Measurements from ENCODE around the gene SEC14L1. TPM values are rescaled to one million over a fixed set of nuclear protein-coding genes. Genes with fewer than 3 reads are reported as not detected.

SEC14L1 gene
- total and polyA plus RNA-seq, 12 donors: 61.8 to 255 (median 143) TPM

GRCh38 chr17:77196251-77196650, 55.5 kb downstream of the SEC14L1 start:
- H3K27me3 ChIP-seq: no peaks in the 10 kb centered on the region
- peak in 1 of 7 donors; percentile 22 for DNase-seq
- H3K27ac ChIP-seq: peak overlapping the region in 4 of 5 donors; percentile 59 to 89 (median 73)
- TF ChIP-seq POLR2A (IDR thresholded peaks at IDR 0.05): no peak
- no peak for TF ChIP-seq CTCF (IDR thresholded peaks at IDR 0.05)
- no peaks in the 10 kb centered on the region for H3K9me3 ChIP-seq (replicated peaks in 1 of 3)
- H3K4me1 ChIP-seq (replicated peaks in 1 of 2): peaks cover 4 to 15% of the 10 kb centered on the region in 2 donors
- no peak overlapping the region for H3K4me3 ChIP-seq
- H3K36me3 ChIP-seq (replicated peaks in 1 of 2): peaks cover 0 to 98% of the 10 kb centered on the region in 2 donors
- intact Hi-C loops (cut with DNase I): no loop called here
- 35 to 55% (median 54%) methylated on average over 4 to 5 of the region's 5 CpGs for WGBS, 4 donors

GRCh38 chr17:77197115-77197514, 56.3 kb downstream of the SEC14L1 start:
- no peak for TF ChIP-seq POLR2A (IDR thresholded peaks at IDR 0.05)
- TF ChIP-seq CTCF (IDR thresholded peaks at IDR 0.05): no peak
- no peaks in the 10 kb centered on the region for H3K9me3 ChIP-seq (replicated peaks in 1 of 3)
- intact Hi-C loops (cut with DNase I): no loop called here
- peak overlapping the region; percentile 29 to 89 (median 60) for H3K27ac ChIP-seq
- peaks cover 0 to 98% of the 10 kb centered on the region in 2 donors for H3K36me3 ChIP-seq (replicated peaks in 1 of 2)
- H3K4me3 ChIP-seq: no peak overlapping the region
- no peaks in the 10 kb centered on the region for H3K27me3 ChIP-seq
- DNase-seq: peak; percentile 79 to 95 (median 88)
- WGBS, 4 donors: 43 to 50% (median 48%) methylated on average over 9 of the region's 9 CpGs
- H3K4me1 ChIP-seq (replicated peaks in 1 of 2): peaks cover 4 to 15% of the 10 kb centered on the region in 2 donors

GRCh38 chr17:77200711-77201110, 59.9 kb downstream of the SEC14L1 start:
- TF ChIP-seq CTCF (IDR thresholded peaks at IDR 0.05) (peak in 3 of 6 experiments; percentile 11 to 29 (median 23)), POLR2A (IDR thresholded peaks at IDR 0.05) (no peak)
- WGBS, 4 donors: 19 to 51% (median 39%) methylated on average over 9 to 10 of the region's 10 CpGs

GRCh38 chr17:77203436-77203835, 62.7 kb downstream of the SEC14L1 start:
- 93 to 97% (median 93%) methylated on average over 12 of the region's 12 CpGs for WGBS, 4 donors
- no peaks in the 10 kb centered on the region for H3K9me3 ChIP-seq (replicated peaks in 1 of 3)
- TF ChIP-seq CTCF (IDR thresholded peaks at IDR 0.05) (no peak), POLR2A (IDR thresholded peaks at IDR 0.05) (no peak)
- DNase-seq: peak in 1 of 7 donors; percentile 16
- no peak overlapping the region for H3K27ac ChIP-seq
- no peaks in the 10 kb centered on the region for H3K27me3 ChIP-seq
- intact Hi-C loops (cut with DNase I): loop anchor here (5.0 to 10.0 kb wide), 3 partner anchors 49 to 111 kb away; partner anchors contain the start of gene SEC14L1 (in 1 of the 2)
- H3K36me3 ChIP-seq (replicated peaks in 1 of 2): peaks cover 0 to 97% of the 10 kb centered on the region in 2 donors
- H3K4me3 ChIP-seq: no peak overlapping the region
- peaks cover 12 to 13% of the 10 kb centered on the region in 2 donors for H3K4me1 ChIP-seq (replicated peaks in 1 of 2)

More at GRCh38 chr17:77200711-77201110, 59.9 kb downstream of the SEC14L1 start:
- intact Hi-C loops (cut with DNase I): loop anchor here (5.0 to 10.0 kb wide), 3 partner anchors 46 to 108 kb away; partner anchors contain the start of gene SEC14L1 (in 1 of the 2)
- Histone ChIP-seq H3K27me3 (no peaks in the 10 kb centered on the region), H3K4me3 (no peak overlapping the region), H3K4me1 (replicated peaks in 1 of 2) (peaks cover 4 to 15% of the 10 kb centered on the region in 2 donors), H3K36me3 (replicated peaks in 1 of 2) (peaks cover 0 to 96% of the 10 kb centered on the region in 2 donors), H3K27ac (peak overlapping the region in 2 of 5 donors; percentile 4 to 68), H3K9me3 (replicated peaks in 1 of 3) (no peaks in the 10 kb centered on the region)
- DNase-seq: peak in 6 of 7 donors; percentile 47 to 66 (median 54)
